KMS-11 (cell line): ENCODE data around the gene MBIP.

Experiments
- H2AFZ ChIP-seq: fragments of 200-600 bp; sonication (generic); 2 replicates; pipeline ENCODE4 v1.6.1; 2016; ENCODE audit warnings: antibody characterized with exemption, mixed run types, low read depth
- H3K27ac ChIP-seq: fragments of 200-600 bp; sonication (generic); 2 replicates; pipeline ENCODE4 v1.6.1; 2016; ENCODE audit warnings: mild to moderate bottlenecking, mixed run types
- H3K27me3 ChIP-seq: fragments of 200-600 bp; sonication (generic); 2 replicates; pipeline ENCODE4 v1.6.1; 2017; ENCODE audit warnings: mild to moderate bottlenecking, low read depth, mixed run types, moderate library complexity; ENCODE audit not compliant: insufficient read depth
- H3K36me3 ChIP-seq: fragments of 200-600 bp; sonication (generic); 2 replicates; pipeline ENCODE4 v1.6.1; 2017; ENCODE audit warnings: mild to moderate bottlenecking, mixed run types; ENCODE audit not compliant: insufficient read depth
- H3K4me1 ChIP-seq: fragments of 200-600 bp; sonication (generic); 2 replicates; pipeline ENCODE4 v1.6.1; 2016; ENCODE audit warnings: mild to moderate bottlenecking, low read depth, mixed run types; ENCODE audit not compliant: poor library complexity, severe bottlenecking
- H3K4me2 ChIP-seq: fragments of 200-600 bp; sonication (generic); 2 replicates; pipeline ENCODE4 v1.7.0; 2016; ENCODE audit warnings: mild to moderate bottlenecking, mixed run types
- H3K4me3 ChIP-seq: fragments of 200-600 bp; sonication (generic); IDR thresholded peaks from 2 replicates; pipeline ENCODE4 v1.6.1; 2017; ENCODE audit warnings: low read depth, low read length, mixed read lengths; ENCODE audit not compliant: insufficient read depth
- H3K79me2 ChIP-seq: fragments of 200-600 bp; sonication (generic); 2 replicates; pipeline ENCODE4 v1.6.1; 2016; ENCODE audit warnings: low read depth, mixed run types; ENCODE audit not compliant: insufficient read depth
- H3K9ac ChIP-seq: fragments of 200-600 bp; sonication (generic); 2 replicates; pipeline ENCODE4 v1.6.1; 2016; ENCODE audit warnings: mild to moderate bottlenecking, mixed run types
- H4K20me1 ChIP-seq: fragments of 200-600 bp; sonication (generic); 2 replicates; pipeline ENCODE4 v1.6.1; 2016; ENCODE audit warnings: mild to moderate bottlenecking, mixed run types; ENCODE audit not compliant: insufficient read depth
- TF ChIP-seq, protein P1 (sequence below): fragments of 200-600 bp; sonication (generic); conservative IDR thresholded peaks from 2 replicates; pipeline ENCODE4 v1.6.1; 2017; ENCODE audit warnings: low read depth, mild to moderate bottlenecking, antibody characterized with exemption, low read length, moderate library complexity, mixed read lengths

Gene MBIP

GRCh38 chr14:36317650-36318049 is 2.8 kb downstream of the MBIP start:
- TF ChIP-seq, protein P1, sequence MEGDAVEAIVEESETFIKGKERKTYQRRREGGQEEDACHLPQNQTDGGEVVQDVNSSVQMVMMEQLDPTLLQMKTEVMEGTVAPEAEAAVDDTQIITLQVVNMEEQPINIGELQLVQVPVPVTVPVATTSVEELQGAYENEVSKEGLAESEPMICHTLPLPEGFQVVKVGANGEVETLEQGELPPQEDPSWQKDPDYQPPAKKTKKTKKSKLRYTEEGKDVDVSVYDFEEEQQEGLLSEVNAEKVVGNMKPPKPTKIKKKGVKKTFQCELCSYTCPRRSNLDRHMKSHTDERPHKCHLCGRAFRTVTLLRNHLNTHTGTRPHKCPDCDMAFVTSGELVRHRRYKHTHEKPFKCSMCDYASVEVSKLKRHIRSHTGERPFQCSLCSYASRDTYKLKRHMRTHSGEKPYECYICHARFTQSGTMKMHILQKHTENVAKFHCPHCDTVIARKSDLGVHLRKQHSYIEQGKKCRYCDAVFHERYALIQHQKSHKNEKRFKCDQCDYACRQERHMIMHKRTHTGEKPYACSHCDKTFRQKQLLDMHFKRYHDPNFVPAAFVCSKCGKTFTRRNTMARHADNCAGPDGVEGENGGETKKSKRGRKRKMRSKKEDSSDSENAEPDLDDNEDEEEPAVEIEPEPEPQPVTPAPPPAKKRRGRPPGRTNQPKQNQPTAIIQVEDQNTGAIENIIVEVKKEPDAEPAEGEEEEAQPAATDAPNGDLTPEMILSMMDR, result no peak
- H3K4me3 ChIP-seq, result no peak overlapping the region
- H4K20me1 ChIP-seq, result no peaks in the 10 kb centered on the region
- H3K9ac ChIP-seq, result no peak overlapping the region
- H2AFZ ChIP-seq, result no peak overlapping the region
- H3K27ac ChIP-seq, result no peak overlapping the region
- no peaks in the 10 kb centered on the region for H3K36me3 ChIP-seq
- peaks cover 13% of the 10 kb centered on the region for H3K4me1 ChIP-seq
- no peak overlapping the region for H3K4me2 ChIP-seq
- peaks cover 42% of the 10 kb centered on the region for H3K79me2 ChIP-seq
- no peaks in the 10 kb centered on the region for H3K27me3 ChIP-seq

- peaks cover 42% of the 10 kb centered on the region for H3K79me2 ChIP-seq
- H3K4me2 ChIP-seq, result no peak overlapping the region
- no peak overlapping the region for H3K27ac ChIP-seq
- H3K27me3 ChIP-seq, result no peaks in the 10 kb centered on the region
- no peaks in the 10 kb centered on the region for H4K20me1 ChIP-seq
- H3K36me3 ChIP-seq, result no peaks in the 10 kb centered on the region
- H3K4me1 ChIP-seq, result peaks cover 13% of the 10 kb centered on the region
- TF ChIP-seq, protein P1, result no peak
- H2AFZ ChIP-seq, result no peak overlapping the region
- no peak overlapping the region for H3K9ac ChIP-seq
- no peak overlapping the region for H3K4me3 ChIP-seq
Measured at GRCh38 chr14:36316131-36316530, 4.3 kb downstream of the MBIP start.

- peaks cover 13% of the 10 kb centered on the region for H3K4me1 ChIP-seq
- no peak overlapping the region for H3K4me2 ChIP-seq
- no peak overlapping the region for H3K9ac ChIP-seq
- no peak overlapping the region for H2AFZ ChIP-seq
- no peaks in the 10 kb centered on the region for H3K36me3 ChIP-seq
- H3K27me3 ChIP-seq, result no peaks in the 10 kb centered on the region
- no peaks in the 10 kb centered on the region for H4K20me1 ChIP-seq
- peaks cover 42% of the 10 kb centered on the region for H3K79me2 ChIP-seq
- TF ChIP-seq, protein P1, result no peak
- H3K4me3 ChIP-seq, result no peak overlapping the region
- H3K27ac ChIP-seq, result no peak overlapping the region
Measured at GRCh38 chr14:36315159-36315853, 5.1 kb downstream of the MBIP start.

- no peak overlapping the region for H3K4me2 ChIP-seq
- H4K20me1 ChIP-seq, result no peaks in the 10 kb centered on the region
- H3K27ac ChIP-seq, result no peak overlapping the region
- H3K4me1 ChIP-seq, result peaks cover 12% of the 10 kb centered on the region
- H2AFZ ChIP-seq, result no peak overlapping the region
- H3K27me3 ChIP-seq, result no peaks in the 10 kb centered on the region
- H3K79me2 ChIP-seq, result peaks cover 29% of the 10 kb centered on the region
- no peak overlapping the region for H3K9ac ChIP-seq
- no peaks in the 10 kb centered on the region for H3K36me3 ChIP-seq
- TF ChIP-seq, protein P1, result no peak
- H3K4me3 ChIP-seq, result no peak overlapping the region
Measured at GRCh38 chr14:36313898-36314297, 6.5 kb downstream of the MBIP start.
